ENCODE data around the gene SNX1. TPM values are rescaled to one million over a fixed set of nuclear protein-coding genes. Genes with fewer than 3 reads are reported as not detected.

SNX1 gene
- total RNA-seq, 2 experiments from 2014 or later, result 30.1 to 129 TPM

GRCh38 chr15:64070106-64070505 lies 25.7 kb upstream of the SNX1 start:
- no peak overlapping the region for H3K4me2 ChIP-seq (ENCODE audit: low read length)
- ChIA-PET CTCF (ENCODE audit: unreplicated experiment) (no interaction called here), POLR2A (no interaction called here)
- no peak overlapping the region for H3K4me3 ChIP-seq (ENCODE audit: low read depth, low read length, poor library complexity, severe bottlenecking)
- DNase-seq (ENCODE audit: low spot score), result no peak
- H4K20me1 ChIP-seq (ENCODE audit: insufficient read depth, low read length), result no peaks in the 10 kb centered on the region
- peaks cover 47% of the 10 kb centered on the region for H3K36me3 ChIP-seq (ENCODE audit: insufficient read depth, low read length)
- intact Hi-C loops (cut with micrococcal nuclease; ENCODE audit: unreplicated experiment), result no loop called here
- no peak overlapping the region for H2AFZ ChIP-seq (ENCODE audit: low read length)
- no peak overlapping the region for H3K27ac ChIP-seq (ENCODE audit: low read depth, low read length, poor library complexity, severe bottlenecking)
- BruUV-seq (replicated peaks), result no TSS peak
- TF ChIP-seq CTCF (conservative IDR thresholded peaks at IDR 0.05; ENCODE audit: low read length), result no peak
- TF ChIP-seq EZH2phosphoT487 (IDR thresholded peaks at IDR 0.05; ENCODE audit: borderline replicate concordance, low read depth, low read length), result no peak
- no peaks in the 10 kb centered on the region for H3K9me3 ChIP-seq (ENCODE audit: low read length)
- H3K9me2 ChIP-seq (ENCODE audit: insufficient read depth, low read length), result no peaks in the 10 kb centered on the region
- peaks cover 17% of the 10 kb centered on the region for H3K4me1 ChIP-seq (ENCODE audit: insufficient read depth, low read length, poor library complexity, severe bottlenecking)
- H3K79me2 ChIP-seq (ENCODE audit: insufficient read depth, low read depth, low read length), result no peaks in the 10 kb centered on the region

- Histone ChIP-seq H3K4me3 (ENCODE audit: low read depth, low read length, poor library complexity, severe bottlenecking) (no peak overlapping the region), H3K79me2 (ENCODE audit: insufficient read depth, low read depth, low read length) (no peaks in the 10 kb centered on the region), H3K4me2 (ENCODE audit: low read length) (no peak overlapping the region), H3K9me2 (ENCODE audit: insufficient read depth, low read length) (no peaks in the 10 kb centered on the region), H4K20me1 (ENCODE audit: insufficient read depth, low read length) (no peaks in the 10 kb centered on the region), H3K27ac (ENCODE audit: low read depth, low read length, poor library complexity, severe bottlenecking) (no peak overlapping the region), H3K36me3 (ENCODE audit: insufficient read depth, low read length) (peaks cover 52% of the 10 kb centered on the region), H3K9me3 (ENCODE audit: low read length) (no peaks in the 10 kb centered on the region), H3K4me1 (ENCODE audit: insufficient read depth, low read length, poor library complexity, severe bottlenecking) (peaks cover 17% of the 10 kb centered on the region), H2AFZ (ENCODE audit: low read length) (no peak overlapping the region)
- BruUV-seq (replicated peaks), result no TSS peak
- ChIA-PET POLR2A (no interaction called here), CTCF (ENCODE audit: unreplicated experiment) (no interaction called here)
- intact Hi-C loops (cut with micrococcal nuclease; ENCODE audit: unreplicated experiment), result no loop called here
- DNase-seq (ENCODE audit: low spot score), result no peak
- TF ChIP-seq EZH2phosphoT487 (IDR thresholded peaks at IDR 0.05; ENCODE audit: borderline replicate concordance, low read depth, low read length) (no peak), CTCF (conservative IDR thresholded peaks at IDR 0.05; ENCODE audit: low read length) (no peak)
These were observed 24.6 kb upstream of the SNX1 start for GRCh38 chr15:64070965-64071851.

Measured in OCI-LY7 (cell line).